Measurements from ENCODE around the gene GMDS. TPM values are rescaled to one million over a fixed set of nuclear protein-coding genes. Genes with fewer than 3 reads are reported as not detected.

The GMDS gene
- total and polyA plus RNA-seq, 2 donors (not counting 1 experiment from before 2014, with no cell fraction given) = 11.5 to 16.4 TPM

- peaks cover 17% of the 10 kb centered on the region for H3K9me3 Mint-ChIP-seq (ENCODE audit: insufficient read depth)
- Histone ChIP-seq H3K9me3 (ENCODE audit: control extremely low read depth in 1 of 3, control insufficient read depth in 2 of 3, insufficient read depth in 1 of 3, low read length in 2 of 3) (peaks cover 2 to 23% (median 5%) of the 10 kb centered on the region in 3 donors), H2AFZ (ENCODE audit: insufficient read depth, low read depth, low read length, poor library complexity, severe bottlenecking) (no peak overlapping the region), H3K4me2 (replicated peaks; ENCODE audit: low read depth, low read length, poor library complexity, severe bottlenecking) (no peak overlapping the region), H3K9ac (ENCODE audit: low read length) (no peak overlapping the region), H3K36me3 (replicated peaks in 1 of 2; ENCODE audit: control extremely low read depth in 1 of 2, control insufficient read depth in 1 of 2, extremely low read depth in 1 of 2, insufficient read depth in 2 of 2, low read length in 1 of 2) (no peaks in the 10 kb centered on the region), H3K4me1 (ENCODE audit: control insufficient read depth in 2 of 2, insufficient read depth in 2 of 2, low read length in 2 of 2) (no peaks in the 10 kb centered on the region), H3K4me3 (ENCODE audit: control extremely low read depth in 1 of 5, extremely low read depth in 1 of 5, insufficient read depth in 1 of 5, low read depth in 2 of 5, low read length in 4 of 5) (no peak overlapping the region), H4K20me1 (ENCODE audit: control insufficient read depth, insufficient read depth, low read length, poor library complexity, severe bottlenecking) (no peaks in the 10 kb centered on the region), H3K27ac (ENCODE audit: low read length in 2 of 2) (no peak overlapping the region), H3K79me2 (ENCODE audit: control insufficient read depth, insufficient read depth, low read length) (no peaks in the 10 kb centered on the region), H3K27me3 (replicated peaks in 1 of 4; ENCODE audit: control extremely low read depth in 1 of 4, control insufficient read depth in 3 of 4, insufficient read depth in 4 of 4, low read length in 3 of 4) (no peaks in the 10 kb centered on the region)
- no peak overlapping the region for H3K4me3 Mint-ChIP-seq
- no peak overlapping the region for H3K27ac Mint-ChIP-seq
- ATAC-seq (ENCODE audit: low read depth) = no peak
- no peak for TF ChIP-seq CTCF (IDR thresholded peaks at IDR 0.05)
- TF ChIP-seq EZH2 (IDR thresholded peaks at IDR 0.05; ENCODE audit: borderline replicate concordance, insufficient read depth, low read depth, low read length, poor library complexity, severe bottlenecking) = no peak
- 64% methylated on average over 1 of the region's 3 CpGs for WGBS (ENCODE audit: insufficient coverage)
- no peak for DNase-seq
- H3K4me1 Mint-ChIP-seq = no peaks in the 10 kb centered on the region
- CTCF ChIA-PET = no interaction called here
- intact Hi-C loops (cut with micrococcal nuclease) = no loop called here
- no peaks in the 10 kb centered on the region for H3K27me3 Mint-ChIP-seq
- POLR2A ChIA-PET = no interaction called here
Measured at GRCh38 chr6:1832358-1832757, 413.0 kb downstream of the GMDS start.

- H3K9me3 ChIP-seq (ENCODE audit: control extremely low read depth in 1 of 3, control insufficient read depth in 2 of 3, insufficient read depth in 1 of 3, low read length in 2 of 3) = peaks cover 2 to 23% (median 9%) of the 10 kb centered on the region in 3 donors
- TF ChIP-seq CTCF (IDR thresholded peaks at IDR 0.05) (no peak), EZH2 (IDR thresholded peaks at IDR 0.05; ENCODE audit: borderline replicate concordance, insufficient read depth, low read depth, low read length, poor library complexity, severe bottlenecking) (no peak)
- no CpG with 5 or more reads among the region's 1 CpG for WGBS (ENCODE audit: insufficient coverage)
- H3K4me3 Mint-ChIP-seq = no peak overlapping the region
- no peak overlapping the region for H3K27ac ChIP-seq (ENCODE audit: low read length in 2 of 2)
- peaks cover 19% of the 10 kb centered on the region for H3K9me3 Mint-ChIP-seq (ENCODE audit: insufficient read depth)
- DNase-seq (no peak), ATAC-seq (ENCODE audit: low read depth) (no peak)
- no peak overlapping the region for H3K4me2 ChIP-seq (replicated peaks; ENCODE audit: low read depth, low read length, poor library complexity, severe bottlenecking)
- H3K9ac ChIP-seq (ENCODE audit: low read length) = no peak overlapping the region
- H2AFZ ChIP-seq (ENCODE audit: insufficient read depth, low read depth, low read length, poor library complexity, severe bottlenecking) = no peak overlapping the region
- H4K20me1 ChIP-seq (ENCODE audit: control insufficient read depth, insufficient read depth, low read length, poor library complexity, severe bottlenecking) = no peaks in the 10 kb centered on the region
- ChIA-PET CTCF (interaction anchor here (0.9 to 1.1 kb wide), 2 partner anchors 9 to 30 kb away, joined by 3 read pairs; no protein-coding TSS in a partner anchor), POLR2A (no interaction called here)
- H3K27ac Mint-ChIP-seq = no peak overlapping the region
- no peaks in the 10 kb centered on the region for H3K27me3 ChIP-seq (replicated peaks in 1 of 4; ENCODE audit: control extremely low read depth in 1 of 4, control insufficient read depth in 3 of 4, insufficient read depth in 4 of 4, low read length in 3 of 4)
- peaks cover 22% of the 10 kb centered on the region for H3K4me1 Mint-ChIP-seq
- H3K27me3 Mint-ChIP-seq = no peaks in the 10 kb centered on the region
- peaks cover 0 to 18% of the 10 kb centered on the region in 2 donors for H3K4me1 ChIP-seq (ENCODE audit: control insufficient read depth in 2 of 2, insufficient read depth in 2 of 2, low read length in 2 of 2)
- no peak overlapping the region for H3K4me3 ChIP-seq (ENCODE audit: control extremely low read depth in 1 of 5, extremely low read depth in 1 of 5, insufficient read depth in 1 of 5, low read depth in 2 of 5, low read length in 4 of 5)
- H3K79me2 ChIP-seq (ENCODE audit: control insufficient read depth, insufficient read depth, low read length) = no peaks in the 10 kb centered on the region
- no peaks in the 10 kb centered on the region for H3K36me3 ChIP-seq (replicated peaks in 1 of 2; ENCODE audit: control extremely low read depth in 1 of 2, control insufficient read depth in 1 of 2, extremely low read depth in 1 of 2, insufficient read depth in 2 of 2, low read length in 1 of 2)
- intact Hi-C loops (cut with micrococcal nuclease) = no loop called here
Measured at GRCh38 chr6:1827984-1828793, 417.2 kb downstream of the GMDS start.
